GM12801 (cell line): Measurements from ENCODE around the gene PJA2.

Experiments used
- TF ChIP-seq, protein P1 (sequence below): IDR thresholded peaks from one replicate; pipeline ENCODE4 v1.5.1; 2011; ENCODE audit warnings: control low read depth; ENCODE audit not compliant: insufficient read length; ENCODE audit errors: extremely low read depth

PJA2 gene, protein sequence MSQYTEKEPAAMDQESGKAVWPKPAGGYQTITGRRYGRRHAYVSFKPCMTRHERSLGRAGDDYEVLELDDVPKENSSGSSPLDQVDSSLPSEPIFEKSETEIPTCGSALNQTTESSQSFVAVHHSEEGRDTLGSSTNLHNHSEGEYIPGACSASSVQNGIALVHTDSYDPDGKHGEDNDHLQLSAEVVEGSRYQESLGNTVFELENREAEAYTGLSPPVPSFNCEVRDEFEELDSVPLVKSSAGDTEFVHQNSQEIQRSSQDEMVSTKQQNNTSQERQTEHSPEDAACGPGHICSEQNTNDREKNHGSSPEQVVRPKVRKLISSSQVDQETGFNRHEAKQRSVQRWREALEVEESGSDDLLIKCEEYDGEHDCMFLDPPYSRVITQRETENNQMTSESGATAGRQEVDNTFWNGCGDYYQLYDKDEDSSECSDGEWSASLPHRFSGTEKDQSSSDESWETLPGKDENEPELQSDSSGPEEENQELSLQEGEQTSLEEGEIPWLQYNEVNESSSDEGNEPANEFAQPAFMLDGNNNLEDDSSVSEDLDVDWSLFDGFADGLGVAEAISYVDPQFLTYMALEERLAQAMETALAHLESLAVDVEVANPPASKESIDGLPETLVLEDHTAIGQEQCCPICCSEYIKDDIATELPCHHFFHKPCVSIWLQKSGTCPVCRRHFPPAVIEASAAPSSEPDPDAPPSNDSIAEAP

DNA sequence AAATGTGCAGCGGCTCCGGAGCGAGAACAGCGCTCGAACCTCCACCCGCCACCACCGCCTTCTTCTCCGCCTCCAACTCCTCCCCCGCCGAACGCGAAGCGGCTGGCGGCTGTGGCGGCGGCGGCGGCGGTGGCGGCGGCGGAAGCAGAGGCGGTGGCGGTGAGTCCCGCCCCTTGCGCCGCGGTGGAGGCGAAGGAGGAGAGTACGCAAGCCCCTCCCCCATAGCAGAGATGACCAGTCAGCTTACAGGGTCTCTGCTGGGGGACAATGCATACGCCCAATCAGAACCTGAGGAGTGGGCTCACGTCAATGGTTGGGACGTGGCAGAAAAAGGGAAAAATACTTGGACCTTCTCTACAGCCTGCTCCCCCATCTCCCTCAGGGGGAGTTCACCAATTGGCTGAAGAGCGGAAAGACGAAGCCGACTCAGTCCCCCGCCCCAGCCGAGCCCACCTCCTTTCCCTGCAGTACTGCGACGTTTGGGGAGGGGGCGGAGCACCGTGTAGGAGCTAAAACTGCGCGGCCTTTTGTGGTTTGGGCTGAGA, at the start of gene PJA2:
PJA2 (minus strand) TSS at position 131 of the 545 bp plus-strand sequence. CDS start 26,541 bp downstream, outside the sequence.
- TF ChIP-seq, protein P1, sequence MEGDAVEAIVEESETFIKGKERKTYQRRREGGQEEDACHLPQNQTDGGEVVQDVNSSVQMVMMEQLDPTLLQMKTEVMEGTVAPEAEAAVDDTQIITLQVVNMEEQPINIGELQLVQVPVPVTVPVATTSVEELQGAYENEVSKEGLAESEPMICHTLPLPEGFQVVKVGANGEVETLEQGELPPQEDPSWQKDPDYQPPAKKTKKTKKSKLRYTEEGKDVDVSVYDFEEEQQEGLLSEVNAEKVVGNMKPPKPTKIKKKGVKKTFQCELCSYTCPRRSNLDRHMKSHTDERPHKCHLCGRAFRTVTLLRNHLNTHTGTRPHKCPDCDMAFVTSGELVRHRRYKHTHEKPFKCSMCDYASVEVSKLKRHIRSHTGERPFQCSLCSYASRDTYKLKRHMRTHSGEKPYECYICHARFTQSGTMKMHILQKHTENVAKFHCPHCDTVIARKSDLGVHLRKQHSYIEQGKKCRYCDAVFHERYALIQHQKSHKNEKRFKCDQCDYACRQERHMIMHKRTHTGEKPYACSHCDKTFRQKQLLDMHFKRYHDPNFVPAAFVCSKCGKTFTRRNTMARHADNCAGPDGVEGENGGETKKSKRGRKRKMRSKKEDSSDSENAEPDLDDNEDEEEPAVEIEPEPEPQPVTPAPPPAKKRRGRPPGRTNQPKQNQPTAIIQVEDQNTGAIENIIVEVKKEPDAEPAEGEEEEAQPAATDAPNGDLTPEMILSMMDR, result no peak

DNA sequence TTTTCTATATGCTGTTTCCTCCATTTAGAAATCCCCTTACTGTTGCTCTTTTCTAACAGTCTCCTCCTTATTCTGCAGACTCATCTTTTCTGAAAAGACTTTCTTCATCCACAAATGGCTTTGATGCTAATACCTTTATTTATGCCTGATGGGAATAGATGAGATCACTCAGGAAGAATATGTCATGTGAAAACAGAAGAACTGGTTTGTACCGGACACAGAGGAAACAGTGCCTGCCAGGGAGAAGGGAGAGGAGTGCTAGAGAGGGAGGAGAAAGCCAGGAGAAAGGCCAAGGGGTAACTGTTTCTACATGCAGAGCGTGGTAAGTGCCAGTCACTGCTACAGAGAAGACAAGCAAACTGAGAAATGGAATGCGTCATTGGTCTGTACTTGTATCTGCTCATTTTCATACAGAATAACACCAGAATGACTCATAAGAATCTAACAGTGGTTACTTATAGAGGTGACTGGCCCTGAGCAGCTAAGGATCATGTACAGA, 45.9 kb upstream of the PJA2 start:
- TF ChIP-seq, protein P1, result no peak

DNA sequence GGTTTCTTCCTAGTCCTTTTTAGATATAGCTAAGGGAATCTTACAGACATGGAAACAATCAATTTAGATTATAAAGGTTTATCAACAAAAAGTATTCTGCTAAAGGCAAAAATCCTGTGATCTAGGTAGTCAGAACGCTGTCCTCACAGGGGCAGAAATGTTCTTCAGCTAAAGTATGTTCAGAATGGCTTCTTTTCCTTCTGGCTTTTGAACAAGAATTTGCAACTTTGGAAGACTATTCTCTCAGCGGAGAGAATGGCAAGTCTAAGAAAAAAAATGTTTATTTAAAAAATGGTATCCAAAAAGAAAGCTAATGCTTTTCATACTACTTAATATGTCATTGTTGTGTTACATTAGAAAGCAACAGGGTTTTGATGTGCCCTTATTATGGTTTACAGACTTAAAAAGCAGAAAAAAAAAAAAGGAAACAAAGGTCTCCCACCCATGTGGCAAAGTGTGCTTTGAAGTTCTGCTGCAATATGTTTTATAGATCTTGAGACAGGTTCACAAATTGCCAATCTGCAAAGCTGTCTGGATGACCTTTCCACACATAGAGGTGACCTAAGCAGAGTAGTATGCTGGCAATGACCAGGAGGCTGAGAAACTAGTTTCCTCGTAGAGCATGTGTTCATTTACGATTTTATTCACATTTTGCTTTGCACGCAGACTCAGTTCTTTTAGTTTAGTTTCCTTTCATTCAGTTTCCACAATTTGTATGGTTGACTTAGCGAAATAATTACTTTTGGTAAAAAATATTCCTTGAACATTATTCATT, 45.1 kb upstream of the PJA2 start:
- TF ChIP-seq, protein P1, result no peak

DNA sequence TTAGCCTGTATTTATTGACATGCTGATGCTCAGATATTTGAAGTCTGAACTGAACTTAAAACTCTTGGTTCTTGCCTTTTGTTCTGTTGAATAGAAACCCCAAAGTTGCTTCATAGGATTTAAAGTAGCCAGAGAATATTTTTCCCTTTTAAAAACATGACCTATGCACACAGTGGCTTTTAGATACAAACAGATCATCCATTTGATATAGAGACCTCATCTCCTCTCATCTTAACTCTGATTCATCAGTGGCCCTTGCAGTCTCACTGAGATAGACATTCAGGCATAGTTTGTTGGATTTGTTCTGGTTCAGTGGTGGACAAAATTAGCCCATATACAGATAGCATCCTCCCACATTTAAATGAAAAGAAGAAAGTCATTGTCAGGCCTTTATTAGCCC, 43.5 kb upstream of the PJA2 start:
- TF ChIP-seq, protein P1, result no peak

DNA sequence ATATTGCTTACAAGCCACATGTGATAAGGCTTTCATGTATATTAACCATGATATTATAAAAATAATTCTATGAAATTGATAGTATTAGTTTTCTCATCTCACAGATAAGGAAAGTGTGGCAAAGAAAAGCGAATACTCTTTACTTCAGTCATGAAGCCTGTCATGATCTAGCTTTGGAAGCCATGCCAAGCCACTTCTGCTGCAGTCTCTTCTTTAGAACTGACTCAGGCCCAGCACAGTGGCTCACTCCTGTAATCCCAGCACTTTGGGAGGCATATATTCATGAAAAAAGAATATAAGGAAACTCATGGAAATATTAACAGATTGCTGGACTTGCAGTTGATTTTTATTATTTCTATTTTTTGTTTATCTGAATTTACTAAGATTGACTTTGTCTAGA, 42.9 kb upstream of the PJA2 start:
- TF ChIP-seq, protein P1, result no peak

DNA sequence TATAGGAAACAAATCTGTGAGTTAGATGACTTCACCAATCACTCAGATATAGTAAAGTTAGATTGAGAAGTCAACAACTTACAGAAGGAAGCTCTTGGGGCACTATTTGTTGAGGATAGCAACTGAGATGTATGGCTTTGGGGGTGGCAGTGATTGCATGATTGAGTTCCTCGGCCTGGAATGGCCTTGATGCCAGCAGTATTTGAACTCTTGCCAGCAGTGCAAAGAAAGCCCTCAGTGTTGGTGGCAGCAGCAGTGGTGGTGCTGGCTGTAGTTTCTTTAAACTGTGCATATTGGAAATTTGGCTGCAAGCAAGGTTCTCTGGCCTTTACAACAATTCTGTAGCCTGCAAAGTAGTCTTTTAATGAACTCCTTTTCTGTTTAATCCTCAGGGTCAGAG, 41.4 kb upstream of the PJA2 start:
- TF ChIP-seq, protein P1, result no peak
